GM12878 (cell line): ENCODE results near the gene PLEKHA1. TPM values are rescaled to one million over a fixed set of nuclear protein-coding genes. Genes with fewer than 3 reads are reported as not detected.

Experiments
- ATAC-seq: fragments of 200-7000 bp; cut with Tn5 transposase; 3 replicates; pipeline ENCODE4 v1.9.1; 2020; ENCODE audit warnings: mild to moderate bottlenecking, moderate library complexity
- BruUV-seq: library from RNA; stranded (reverse); fragments of 400-500 nt; replicated peaks from 2 replicates; lab custom pipeline; 2021; lab: Mats Ljungman, UMichigan
- CTCF ChIA-PET: fragments of 300-600 bp; sonication (Branson Sonifier 250); formaldehyde crosslinking; extraction: SDS; loops from one replicate; lab custom pipeline; 2021; ENCODE audit warnings: inconsistent platforms; lab: Yijun Ruan, JAX
- POLR2A ChIA-PET: fragments of 350-600 bp; formaldehyde crosslinking; extraction: SDS; loops from one replicate; lab custom pipeline; 2021; ENCODE audit warnings: inconsistent platforms; lab: Charles Lee
- RAD21 ChIA-PET: fragments of 300-600 bp; sonication (Branson Sonifier 250); formaldehyde crosslinking; loops from one replicate; lab custom pipeline; 2023; ENCODE audit warnings: antibody characterized with exemption; ENCODE audit not compliant: unreplicated experiment; lab: Charles Lee
- SMC1A ChIA-PET: fragments of 300-600 bp; sonication (Branson Sonifier 250); formaldehyde crosslinking; loops from one replicate; lab custom pipeline; 2023; ENCODE audit not compliant: unreplicated experiment, uncharacterized antibody; lab: Charles Lee
- DNase-seq: peaks from one replicate; pipeline ENCODE4 v3.0.0-alpha.2; 2011; ENCODE audit warnings: low read depth, low spot score
- FAIRE-seq: peaks from 3 replicates; lab custom pipeline; 2011; peaks lifted over from hg19 to GRCh38; lab: Jason Lieb, UNC
- H2AFZ ChIP-seq: 2 replicates; pipeline ENCODE4 v1.6.0; 2011; ENCODE audit warnings: low read depth, low read length, control low read depth; ENCODE audit not compliant: control insufficient read depth
- H3K27ac ChIP-seq: 2 replicates; pipeline ENCODE4 v1.5.1; 2011; ENCODE audit warnings: control low read depth; ENCODE audit not compliant: control insufficient read depth, insufficient read depth
- H3K27me3 ChIP-seq, 2 experiments: replicated peaks in 1 of 2; 2 replicates each; pipeline versions ENCODE4 v1.6.0 to v1.6.1; 2011; ENCODE audit warnings: low read length in 1 of 2; ENCODE audit not compliant: control insufficient read depth in 2 of 2, insufficient read depth in 2 of 2
- H3K36me3 ChIP-seq, 2 experiments: 2 replicates each; pipeline ENCODE4 v1.5.1; 2011; ENCODE audit warnings: low read length in 1 of 2; ENCODE audit not compliant: control insufficient read depth in 2 of 2, insufficient read depth in 2 of 2
- H3K4me1 ChIP-seq: 2 replicates; pipeline ENCODE4 v1.6.1; 2011; ENCODE audit warnings: mild to moderate bottlenecking, low read length, moderate library complexity, mixed read lengths; ENCODE audit not compliant: control insufficient read depth, insufficient read depth
- H3K4me2 ChIP-seq: 2 replicates; pipeline ENCODE4 v1.6.0; 2011; ENCODE audit warnings: control low read depth; ENCODE audit not compliant: control insufficient read depth, insufficient read depth
- H3K4me3 ChIP-seq: fragments of 200-600 bp; sonication (generic); 2 replicates; pipeline ENCODE4 v1.5.1; 2016
- H3K79me2 ChIP-seq: 2 replicates; pipeline ENCODE4 v1.6.0; 2011; ENCODE audit warnings: low read length; ENCODE audit not compliant: control insufficient read depth, insufficient read depth
- H3K9ac ChIP-seq: 2 replicates; pipeline ENCODE4 v1.8.0; 2011; ENCODE audit warnings: low read length, control low read depth, mixed read lengths; ENCODE audit not compliant: control insufficient read depth, insufficient read depth
- H3K9me3 ChIP-seq: replicated peaks from 3 replicates; pipeline ENCODE4 v1.5.1; 2011; ENCODE audit warnings: mild to moderate bottlenecking, low read length; ENCODE audit not compliant: control insufficient read depth, insufficient read depth
- H4K20me1 ChIP-seq: 2 replicates; pipeline ENCODE4 v1.6.0; 2011; ENCODE audit not compliant: control insufficient read depth, insufficient read depth
- BCL3 ChIP-seq: IDR thresholded peaks from 2 replicates; pipeline ENCODE4 v1.6.1; 2011; ENCODE audit warnings: borderline replicate concordance, low read depth, mild to moderate bottlenecking, moderate library complexity, low read length; ENCODE audit not compliant: insufficient read depth, poor library complexity, severe bottlenecking
- CBX5 ChIP-seq: sonication (generic); IDR thresholded peaks from 2 replicates; pipeline ENCODE4 v1.6.1; 2016; ENCODE audit warnings: low read depth, moderate library complexity, mild to moderate bottlenecking, inconsistent platforms
- CUX1 ChIP-seq: IDR thresholded peaks from 2 replicates; pipeline ENCODE4 v1.6.1; 2012; ENCODE audit warnings: improper control_type of control experiment, low read depth, low read length; ENCODE audit not compliant: insufficient replicate concordance
- DPF2 ChIP-seq: fragments of 450-650 bp; IDR thresholded peaks from 2 replicates; pipeline ENCODE4 v1.6.1; 2017; ENCODE audit warnings: mild to moderate bottlenecking
- EZH2 ChIP-seq: IDR thresholded peaks from 2 replicates; pipeline ENCODE4 v1.6.1; 2012; ENCODE audit warnings: low read depth, mild to moderate bottlenecking, control low read depth, inconsistent platforms, low read length, borderline replicate concordance; ENCODE audit not compliant: control insufficient read depth
- IRF4 ChIP-seq: IDR thresholded peaks from 2 replicates; pipeline ENCODE4 v1.6.1; 2011; ENCODE audit warnings: low read depth, low read length
- NR2F1 ChIP-seq: fragments of 450-650 bp; conservative IDR thresholded peaks from 2 replicates; pipeline ENCODE4 v1.6.1; 2017; ENCODE audit warnings: mild to moderate bottlenecking
- PBX3 ChIP-seq: IDR thresholded peaks from 2 replicates; pipeline ENCODE4 v1.6.1; 2011; ENCODE audit warnings: mild to moderate bottlenecking, low read depth, low read length, moderate library complexity; ENCODE audit not compliant: insufficient replicate concordance
- RELB ChIP-seq: fragments of 450-650 bp; IDR thresholded peaks from 2 replicates; pipeline ENCODE4 v1.6.1; 2017; ENCODE audit warnings: low read depth, mild to moderate bottlenecking, moderate library complexity
- SMAD1 ChIP-seq: fragments of 450-650 bp; IDR thresholded peaks from 2 replicates; pipeline ENCODE4 v1.6.1; 2018; ENCODE audit warnings: mild to moderate bottlenecking, low read depth; ENCODE audit not compliant: partially characterized antibody
- TCF7 ChIP-seq: IDR thresholded peaks from 2 replicates; pipeline ENCODE4 v1.6.1; 2014; ENCODE audit warnings: antibody characterized with exemption, borderline replicate concordance
- WRNIP1 ChIP-seq: IDR thresholded peaks from 2 replicates; pipeline ENCODE4 v1.6.1; 2011; ENCODE audit warnings: low read depth, low read length, improper control_type of control experiment, borderline replicate concordance
- ZBED1 ChIP-seq: IDR thresholded peaks from 2 replicates; pipeline ENCODE4 v1.6.1; 2016; ENCODE audit warnings: borderline replicate concordance
- ZNF622 ChIP-seq: fragments of 450-650 bp; IDR thresholded peaks from 2 replicates; pipeline ENCODE4 v1.6.1; 2017; ENCODE audit warnings: mild to moderate bottlenecking, inconsistent platforms
- WGBS: methylation state at CpG from one replicate; pipeline ENCODE4 v1.1.6; 2016; ENCODE audit warnings: low lambda C conversion rate; ENCODE audit not compliant: insufficient replicate concordance, insufficient coverage; ENCODE audit errors: missing lambda C conversion rate; 5-methylcytosine and 5-hydroxymethylcytosine counted together
- in situ Hi-C: fragments of 300-500 bp; cut with MboI; formaldehyde crosslinking; loops from 9 replicates; pipeline ENCODE4 v1.14.3; 2018; ENCODE audit warnings: mixed read lengths
- intact Hi-C: fragments of 100-400 bp; cut with micrococcal nuclease; formaldehyde crosslinking; loops from one replicate; pipeline ENCODE4 v1.14.2; 2022; ENCODE audit not compliant: unreplicated experiment
- polyA plus RNA-seq, 11 experiments: library from polyadenylated mRNA; depleted of rRNA in 4 of 11; unstranded in 6 of 11; stranded (reverse) in 5 of 11; fragments of >200 nt; fragmentation: Nextera tagmentation in 4 of 11; fragmentation: Illumina TruSeq in 1 of 11; extraction: Ambion mirVana in 4 of 11; extraction: Trizol in 1 of 11; gene quantifications; 1 replicate in 1 of 11; 2 replicates in 10 of 11; pipeline versions ENCODE4 v1.2.1 to v1.2.3, GENCODE V29; 2011 to 2016; ENCODE audit warnings: inconsistent platforms in 2 of 11, missing spikeins in 2 of 11, low read depth in 1 of 11
- total RNA-seq, 4 experiments: library from RNA; depleted of rRNA in 3 of 4; stranded (reverse); fragments of >200 nt in 3 of 4; fragmentation: Illumina TruSeq in 1 of 4; extraction: Trizol in 1 of 4; gene quantifications; 2 replicates each; pipeline versions ENCODE4 v1.2.1 to v1.2.3, GENCODE V29; 2013 to 2021

Gene PLEKHA1
- total and polyA plus RNA-seq, 10 of the 15 experiments (the other 5 are each of a cell fraction or from before 2014, with no cell fraction given): 0.15 to 6.0 (median 0.32) TPM

- H2AFZ ChIP-seq: no peak overlapping the region
- ChIA-PET POLR2A (no interaction called here), CTCF (no interaction called here), RAD21 (no interaction called here), SMC1A (no interaction called here)
- no peak overlapping the region for H3K27ac ChIP-seq
- peaks cover 0 to 4% of the 10 kb centered on the region in 2 experiments; a peak in 1 of 4 replicates for H3K27me3 ChIP-seq
- H3K4me1 ChIP-seq: no peaks in the 10 kb centered on the region
- 9% methylated on average over 4 of the region's 4 CpGs for WGBS
- no peaks in the 10 kb centered on the region for H3K9me3 ChIP-seq
- in situ Hi-C loops: no loop called here
- no TSS peak for BruUV-seq
- H3K79me2 ChIP-seq: no peaks in the 10 kb centered on the region
- FAIRE-seq (no peak), DNase-seq (no peak), ATAC-seq (no peak)
- no peak overlapping the region for H3K4me3 ChIP-seq
- H4K20me1 ChIP-seq: no peaks in the 10 kb centered on the region
- TF ChIP-seq PBX3: no peak
- no peak for TF ChIP-seq CBX5
- no peak for TF ChIP-seq RELB
- TF ChIP-seq WRNIP1: no peak
- TF ChIP-seq ZNF622: no peak
- TF ChIP-seq IRF4: no peak
- TF ChIP-seq NR2F1: no peak
- no peak for TF ChIP-seq CUX1
- TF ChIP-seq EZH2: no peak
- no peak for TF ChIP-seq BCL3
- no peak for TF ChIP-seq ZBED1
- no peak for TF ChIP-seq DPF2
- TF ChIP-seq TCF7: no peak
- TF ChIP-seq SMAD1: no peak
- TF ChIP-seq, all 136 proteins: peak for 0
- Histone ChIP-seq H3K4me2 (no peak overlapping the region), H3K9ac (no peak overlapping the region), H3K36me3 (no peaks in the 10 kb centered on the region)
- intact Hi-C loops: no loop called here
Observed at GRCh38 chr10:122362031-122362592, 12.4 kb upstream of the PLEKHA1 start.
